ENCODE data around the gene HCRTR1.

DNA sequence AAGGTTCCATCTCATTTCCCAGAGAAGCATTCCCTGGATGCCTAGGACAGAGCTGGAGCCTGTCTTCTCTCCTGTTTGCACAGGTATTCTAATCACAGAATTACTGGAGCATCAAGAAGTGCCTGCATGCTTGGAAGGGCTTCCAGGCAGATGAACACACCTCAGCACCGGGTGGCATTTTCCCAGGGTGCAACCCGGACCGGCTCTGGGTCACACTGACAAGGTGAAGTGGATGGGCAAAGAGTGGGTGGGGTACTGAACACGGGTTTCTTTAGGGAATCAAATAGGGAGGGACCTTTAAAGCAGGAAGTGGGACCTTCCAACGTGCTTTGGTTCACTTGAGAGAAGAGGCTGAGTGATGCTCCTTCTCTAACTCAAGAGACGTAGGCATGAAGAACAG is 34.3 kb downstream of the HCRTR1 start:
- TF ChIP-seq EZH2 (IDR thresholded peaks at IDR 0.05; ENCODE audit: low read length, missing control alignments) = no peak
- TF ChIP-seq, protein P1, sequence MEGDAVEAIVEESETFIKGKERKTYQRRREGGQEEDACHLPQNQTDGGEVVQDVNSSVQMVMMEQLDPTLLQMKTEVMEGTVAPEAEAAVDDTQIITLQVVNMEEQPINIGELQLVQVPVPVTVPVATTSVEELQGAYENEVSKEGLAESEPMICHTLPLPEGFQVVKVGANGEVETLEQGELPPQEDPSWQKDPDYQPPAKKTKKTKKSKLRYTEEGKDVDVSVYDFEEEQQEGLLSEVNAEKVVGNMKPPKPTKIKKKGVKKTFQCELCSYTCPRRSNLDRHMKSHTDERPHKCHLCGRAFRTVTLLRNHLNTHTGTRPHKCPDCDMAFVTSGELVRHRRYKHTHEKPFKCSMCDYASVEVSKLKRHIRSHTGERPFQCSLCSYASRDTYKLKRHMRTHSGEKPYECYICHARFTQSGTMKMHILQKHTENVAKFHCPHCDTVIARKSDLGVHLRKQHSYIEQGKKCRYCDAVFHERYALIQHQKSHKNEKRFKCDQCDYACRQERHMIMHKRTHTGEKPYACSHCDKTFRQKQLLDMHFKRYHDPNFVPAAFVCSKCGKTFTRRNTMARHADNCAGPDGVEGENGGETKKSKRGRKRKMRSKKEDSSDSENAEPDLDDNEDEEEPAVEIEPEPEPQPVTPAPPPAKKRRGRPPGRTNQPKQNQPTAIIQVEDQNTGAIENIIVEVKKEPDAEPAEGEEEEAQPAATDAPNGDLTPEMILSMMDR (conservative IDR thresholded peaks at IDR 0.05 in 1 of 2, IDR thresholded peaks at IDR 0.05 in 1 of 2; ENCODE audit: low read depth in 1 of 2, low read length in 2 of 2) = no peak

Measured in fibroblast of lung (primary cell).